Left ventricle myocardium superior (tissue), 1 donor: Measurements from ENCODE around the gene PARN. TPM values are rescaled to one million over a fixed set of nuclear protein-coding genes. Genes with fewer than 3 reads are reported as not detected.
"Not testable (repeated sequence)": the region's sequence is repeated elsewhere in the genome, so short reads cannot be mapped to it uniquely, and the experiment has no call there.

Experiments used
- ATAC-seq: fragments of 200-7000 bp; cut with Tn5 transposase; one replicate; pipeline ENCODE4 v1.9.1; 2020; ENCODE audit warnings: mild to moderate bottlenecking, moderate library complexity
- DNase-seq: peaks from one replicate; pipeline ENCODE4 v3.0.0-alpha.2; 2020
- intact Hi-C: fragments of 100-400 bp; cut with micrococcal nuclease; formaldehyde crosslinking; loops from one replicate; pipeline ENCODE4 v1.11.0; 2022
- total RNA-seq: library from RNA; stranded (reverse); fragmentation: NEBNext Ultra II Directional; extraction: Animal tissue kit (Norgen Biotek cat#: 25700); gene quantifications from one replicate; pipeline ENCODE4 v1.2.1, GENCODE V29; 2021
- donor health status: DM: no; HTN: yes; CAD: no; lungs with severe emphysema.

Gene PARN
- total RNA-seq, 1 donor from 2014 or later = 17.6 TPM

GRCh38 chr16:14585287-14585686, 44.8 kb downstream of the PARN start:
- intact Hi-C loops = no loop called here
- no peak for ATAC-seq
- no peak for DNase-seq

- ATAC-seq, intact Hi-C loops, DNase-seq: not testable (repeated sequence)
Measured at GRCh38 chr16:14580926-14581325, 49.1 kb downstream of the PARN start.

- no peak for ATAC-seq
Measured at GRCh38 chr16:14579266-14579665, 50.8 kb downstream of the PARN start.

GRCh38 chr16:14576532-14576931, 53.5 kb downstream of the PARN start:
- DNase-seq = no peak
- no peak for ATAC-seq
- intact Hi-C loops = no loop called here

More at GRCh38 chr16:14579266-14579665, 50.8 kb downstream of the PARN start:
- no peak for DNase-seq
- intact Hi-C loops = no loop called here

GRCh38 chr16:14576069-14576468, 54.0 kb downstream of the PARN start:
- intact Hi-C loops = no loop called here
- ATAC-seq = no peak
- DNase-seq = no peak

GRCh38 chr16:14574698-14575415, 55.2 kb downstream of the PARN start:
- ATAC-seq, DNase-seq, intact Hi-C loops: not testable (repeated sequence)

- ATAC-seq = no peak
- DNase-seq = no peak
- intact Hi-C loops = no loop called here
Measured at GRCh38 chr16:14572535-14572934, 57.5 kb downstream of the PARN start.

GRCh38 chr16:14569213-14569612, 60.8 kb downstream of the PARN start:
- intact Hi-C loops = no loop called here
- ATAC-seq = no peak
- DNase-seq = no peak

GRCh38 chr16:14566599-14566998, 63.5 kb downstream of the PARN start:
- no peak for ATAC-seq
- no peak for DNase-seq
- intact Hi-C loops = no loop called here

- intact Hi-C loops = no loop called here
- DNase-seq = no peak
- no peak for ATAC-seq
Measured at GRCh38 chr16:14565688-14566025, 64.4 kb downstream of the PARN start.

GRCh38 chr16:14564861-14565687, 65.0 kb downstream of the PARN start:
- DNase-seq = no peak
- ATAC-seq = no peak
- intact Hi-C loops = no loop called here

- no peak for DNase-seq
- intact Hi-C loops = no loop called here
- no peak for ATAC-seq
Measured at GRCh38 chr16:14564323-14564722, 65.7 kb downstream of the PARN start.

- intact Hi-C loops = no loop called here
- DNase-seq = no peak
- peak; percentile 83 for ATAC-seq
Measured at GRCh38 chr16:14562691-14563491, 67.2 kb downstream of the PARN start.

GRCh38 chr16:14560523-14560922, 69.5 kb downstream of the PARN start:
- ATAC-seq (peak; percentile 65), DNase-seq (no peak)
- intact Hi-C loops = no loop called here

- ATAC-seq (peak; percentile 52), DNase-seq (no peak)
- intact Hi-C loops = no loop called here
Measured at GRCh38 chr16:14559809-14560241, 70.2 kb downstream of the PARN start.

- ATAC-seq (no peak), DNase-seq (no peak)
- intact Hi-C loops = no loop called here
Measured at GRCh38 chr16:14553447-14553846, 76.6 kb downstream of the PARN start.

GRCh38 chr16:14549789-14550153, 80.3 kb downstream of the PARN start:
- peak; percentile 96 for ATAC-seq
- DNase-seq = no peak
- intact Hi-C loops = no loop called here

- peak; percentile 44 for ATAC-seq
- DNase-seq = no peak
- intact Hi-C loops = no loop called here
Measured at GRCh38 chr16:14548933-14549788, 80.9 kb downstream of the PARN start.

GRCh38 chr16:14545346-14545884, 84.6 kb downstream of the PARN start:
- DNase-seq (no peak), ATAC-seq (no peak)
- intact Hi-C loops = no loop called here
